HG03196 (cell line): ENCODE measurements around the gene MOB2.
"Not testable (repeated sequence)": the region's sequence is repeated elsewhere in the genome, so short reads cannot be mapped to it uniquely, and the experiment has no call there.

Experiments
- ATAC-seq: cut with Tn5 transposase; IDR thresholded peaks from one replicate; pipeline ENCODE4 v1.9.1; 2021; ENCODE audit not compliant: unreplicated experiment

The MOB2 gene

GRCh38 chr11:1444823-1445422 is 41.7 kb downstream of the MOB2 start:
- ATAC-seq = no peak

- ATAC-seq = no peak
Observed at GRCh38 chr11:1444321-1444720, 42.3 kb downstream of the MOB2 start.

GRCh38 chr11:1443737-1444136 is 42.8 kb downstream of the MOB2 start:
- ATAC-seq = no peak

DNA sequence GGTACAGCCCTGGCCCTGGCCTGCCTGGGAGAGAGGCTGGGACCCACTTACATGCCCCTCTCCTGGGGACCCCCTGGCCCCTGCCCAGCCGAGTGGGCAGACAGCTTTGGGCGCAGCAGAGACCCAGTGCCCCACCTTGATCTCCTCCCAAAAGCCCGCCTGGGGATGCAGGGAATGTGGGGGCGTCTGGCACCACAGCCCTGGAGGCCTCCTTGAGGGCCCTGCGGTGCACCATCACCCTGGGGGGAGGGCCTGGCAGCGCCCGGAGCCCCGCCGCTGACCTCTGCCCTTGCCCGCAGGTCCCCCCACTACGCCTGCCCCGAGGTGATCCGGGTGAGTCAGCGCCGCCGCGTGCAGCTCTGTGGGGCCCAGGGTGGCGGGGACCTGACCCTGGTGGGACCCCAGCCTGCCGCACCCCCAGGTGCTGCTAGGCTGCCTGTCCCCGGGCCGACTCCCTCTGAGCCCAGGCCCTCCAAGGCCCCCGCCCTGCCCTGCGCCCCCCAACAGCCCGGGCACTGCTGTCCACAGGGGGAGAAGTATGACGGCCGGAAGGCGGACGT is 43.7 kb downstream of the MOB2 start:
- no peak for ATAC-seq

DNA sequence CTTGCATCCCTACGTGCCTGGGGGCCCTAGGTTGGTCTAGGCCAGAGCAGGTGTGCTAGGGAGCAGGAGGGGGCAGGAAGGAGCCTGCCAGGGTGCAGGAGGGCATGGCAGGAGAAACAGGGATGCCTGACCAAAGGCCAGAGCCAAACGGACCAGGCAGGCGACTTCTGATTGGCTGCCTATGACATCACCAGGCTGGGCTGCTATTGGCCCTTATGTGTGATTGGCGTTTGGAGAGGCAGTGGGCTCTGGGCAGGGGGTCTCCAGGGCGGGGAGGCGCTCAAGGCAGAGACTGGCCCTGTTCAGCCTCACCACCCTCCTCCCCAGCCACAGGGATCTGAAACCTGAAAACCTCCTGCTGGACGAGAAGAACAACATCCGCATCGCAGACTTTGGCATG is 44.4 kb downstream of the MOB2 start:
- no peak for ATAC-seq

GRCh38 chr11:1440496-1440895 is 46.1 kb downstream of the MOB2 start:
- no peak for ATAC-seq

DNA sequence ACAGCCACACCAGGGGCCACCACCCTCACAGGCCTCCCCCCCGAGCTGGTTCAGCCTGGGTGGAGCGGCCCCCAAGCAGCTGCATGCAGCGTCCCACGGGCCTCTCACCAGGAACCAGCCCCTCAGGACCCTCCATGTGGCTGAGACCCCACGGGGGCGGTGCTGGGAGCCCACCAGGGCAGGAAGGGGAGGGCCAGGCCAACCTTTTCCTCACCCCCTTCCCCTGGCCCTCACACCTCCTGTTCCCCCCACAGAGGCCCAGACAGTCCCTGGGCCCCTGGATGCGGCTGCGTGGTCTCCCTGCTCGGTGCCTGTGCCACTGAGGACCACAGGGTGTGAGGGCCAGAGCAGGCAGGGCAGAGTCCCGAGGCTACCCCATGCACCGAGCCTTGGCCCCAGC is 46.5 kb downstream of the MOB2 start:
- ATAC-seq = no peak

DNA sequence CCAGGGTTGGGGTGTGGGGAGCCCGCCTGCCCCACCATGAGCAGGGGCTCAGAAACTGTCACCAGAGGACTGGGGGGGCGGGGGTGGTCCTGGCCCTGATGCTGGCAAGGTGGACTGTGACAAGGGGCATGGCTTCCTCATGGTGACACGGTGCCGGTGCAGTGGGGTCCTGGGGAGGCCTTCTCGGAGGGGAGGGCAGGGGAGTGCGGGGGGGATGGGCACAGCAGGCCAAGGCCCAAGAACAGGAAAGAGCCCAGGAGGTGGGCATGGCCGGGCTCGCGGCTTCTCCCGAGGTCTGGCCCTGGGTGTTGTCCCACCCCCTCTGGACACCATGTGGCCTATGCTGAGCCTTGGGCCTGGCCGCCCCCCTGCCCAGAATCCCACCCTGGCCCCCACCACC is 47.2 kb downstream of the MOB2 start:
- no peak for ATAC-seq

GRCh38 chr11:1438967-1439330 is 47.6 kb downstream of the MOB2 start:
- no peak for ATAC-seq

- ATAC-seq = no peak
Observed at GRCh38 chr11:1438261-1438966, 48.2 kb downstream of the MOB2 start.

- no peak for ATAC-seq
Observed at GRCh38 chr11:1437500-1437899, 49.1 kb downstream of the MOB2 start.

- ATAC-seq = no peak
Observed at GRCh38 chr11:1436468-1437039, 50.0 kb downstream of the MOB2 start.

- ATAC-seq = no peak
Observed at GRCh38 chr11:1435820-1436467, 50.6 kb downstream of the MOB2 start.

DNA sequence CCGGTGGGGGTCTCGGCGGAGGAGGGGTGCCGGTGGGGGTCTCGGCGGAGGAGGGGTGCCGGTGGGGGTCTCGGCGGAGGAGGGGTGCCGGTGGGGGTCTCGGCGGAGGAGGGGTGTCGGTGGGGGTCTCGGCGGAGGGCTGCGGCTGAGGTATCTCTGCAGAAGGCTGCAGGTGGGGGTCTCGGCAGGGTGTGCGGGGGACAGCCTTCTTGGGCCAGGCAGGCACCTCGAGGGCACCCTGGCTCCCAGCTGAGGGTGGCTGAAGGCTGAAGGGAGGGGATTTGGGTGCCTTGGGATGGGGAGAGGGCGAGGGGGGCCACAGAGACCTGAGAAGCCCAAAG is 51.1 kb downstream of the MOB2 start:
- ATAC-seq = not testable (repeated sequence)

DNA sequence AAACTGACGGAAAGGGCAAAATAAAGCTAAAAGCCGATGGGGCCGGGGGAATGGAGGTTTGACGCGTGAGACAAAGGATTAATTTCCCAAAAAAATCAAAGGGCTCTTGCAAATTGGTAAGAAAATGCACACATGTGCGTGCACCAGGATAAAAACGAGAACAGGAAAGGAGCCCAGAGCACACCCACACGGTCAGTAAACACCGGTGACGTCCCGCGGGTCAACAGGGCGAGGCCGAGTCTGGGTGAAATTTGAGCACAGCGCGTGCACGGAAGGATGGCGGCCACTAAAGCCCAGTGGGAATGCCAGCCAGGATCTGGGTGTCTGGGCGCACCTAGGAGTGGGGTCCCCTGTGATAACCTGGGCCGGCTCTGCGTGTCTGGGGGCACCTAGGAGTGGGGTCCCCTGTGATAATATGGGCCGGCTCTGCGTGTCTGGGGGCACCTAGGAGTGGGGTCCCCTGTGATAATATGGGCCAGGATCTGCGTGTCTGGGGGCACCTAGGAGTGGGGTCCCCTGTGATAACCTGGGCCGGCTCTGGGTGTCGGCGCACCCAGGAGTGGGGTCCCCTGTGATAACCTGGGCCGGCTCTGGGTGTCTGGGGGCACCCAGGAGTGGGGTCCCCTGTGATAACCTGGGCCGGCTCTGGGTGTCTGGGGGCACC is 52.5 kb downstream of the MOB2 start:
- no peak for ATAC-seq

DNA sequence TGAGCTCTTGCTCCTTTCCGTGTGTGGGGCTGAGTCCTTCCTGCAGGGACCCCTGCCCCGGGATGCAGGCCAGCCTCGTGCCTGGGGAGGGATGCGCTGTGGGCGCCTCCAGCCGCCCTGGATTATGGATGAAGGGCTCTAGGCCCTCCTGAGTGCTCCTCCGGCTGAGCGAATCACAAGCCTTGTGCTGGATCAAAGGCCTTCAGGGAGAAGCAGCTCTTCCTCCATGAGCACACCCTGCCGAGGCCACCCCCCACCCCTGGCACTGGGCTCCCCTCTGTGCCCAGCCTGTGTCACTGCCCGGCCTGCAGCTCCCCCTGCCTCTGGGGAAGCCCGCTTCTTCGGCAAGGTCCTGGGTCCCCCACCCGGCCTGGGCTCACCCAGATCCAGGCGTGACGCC is 53.0 kb downstream of the MOB2 start:
- ATAC-seq = no peak

GRCh38 chr11:1428762-1429316 is 57.7 kb downstream of the MOB2 start:
- no peak for ATAC-seq

DNA sequence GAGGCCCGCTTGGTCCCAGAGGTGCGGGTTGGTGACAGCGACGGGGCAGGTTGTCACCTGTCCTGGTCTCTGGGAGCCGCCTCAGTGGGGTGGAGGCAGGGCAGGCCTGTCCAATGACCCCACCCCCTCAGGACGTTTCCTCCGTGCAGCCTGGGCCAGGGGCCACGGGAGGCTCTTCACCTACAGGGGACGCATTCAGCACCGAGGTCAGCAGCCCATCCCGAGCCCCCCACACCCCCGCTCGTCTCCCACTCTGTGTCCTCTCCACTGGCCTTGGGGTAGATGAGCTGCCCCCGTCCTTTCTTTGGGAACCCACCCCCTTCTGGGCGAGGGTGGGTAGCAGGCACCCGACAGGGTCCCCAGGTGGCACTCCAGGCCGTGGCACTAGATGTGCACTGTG is 61.1 kb downstream of the MOB2 start:
- ATAC-seq = no peak

DNA sequence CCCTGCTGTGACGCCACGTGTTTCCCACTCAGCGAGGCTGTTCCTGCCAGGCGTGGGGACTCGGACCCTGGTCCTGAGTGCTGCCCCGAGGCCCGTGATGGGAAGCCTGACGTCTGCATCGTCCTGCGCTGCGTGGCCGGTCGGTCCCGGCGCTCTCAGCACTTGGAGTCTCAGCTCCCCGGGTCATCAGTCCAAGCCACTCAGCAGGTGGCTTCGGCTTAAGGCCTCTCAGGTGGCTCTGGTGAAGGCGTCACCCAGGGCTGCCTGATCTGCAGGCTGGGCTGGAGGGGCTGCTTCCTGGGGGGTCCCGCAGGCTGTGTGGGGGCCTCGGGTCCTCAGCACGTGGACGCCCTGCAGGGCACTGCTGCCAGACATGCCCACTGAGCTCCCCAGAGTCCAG is 61.6 kb downstream of the MOB2 start:
- ATAC-seq = no peak

GRCh38 chr11:1423406-1423805 is 63.2 kb downstream of the MOB2 start:
- ATAC-seq = not testable (repeated sequence)

GRCh38 chr11:1422981-1423380 is 63.6 kb downstream of the MOB2 start:
- ATAC-seq = no peak
